HG03571 (cell line): ENCODE results near the gene FANK1.
"Not testable (repeated sequence)": the region's sequence is repeated elsewhere in the genome, so short reads cannot be mapped to it uniquely, and the experiment has no call there.

ENCODE experiments used
- ATAC-seq: cut with Tn5 transposase; IDR thresholded peaks from one replicate; pipeline ENCODE4 v1.9.1; 2021; ENCODE audit not compliant: unreplicated experiment

The FANK1 gene

GRCh38 chr10:125889441-125889840 lies 6.9 kb upstream of the FANK1 start:
- ATAC-seq, result not testable (repeated sequence)

GRCh38 chr10:125892402-125892801 lies 4.0 kb upstream of the FANK1 start:
- ATAC-seq, result not testable (repeated sequence)

- ATAC-seq, result not testable (repeated sequence)
These were observed 2.2 kb upstream of the FANK1 start for GRCh38 chr10:125894176-125894575.

- peak; percentile 50 for ATAC-seq
These were observed 955 bp upstream of the FANK1 start for GRCh38 chr10:125895130-125896087.

GRCh38 chr10:125897317-125897716 lies 953 bp downstream of the FANK1 start:
- not testable (repeated sequence) for ATAC-seq

GRCh38 chr10:125900963-125901362 lies 4.6 kb downstream of the FANK1 start:
- ATAC-seq, result not testable (repeated sequence)

- ATAC-seq, result not testable (repeated sequence)
These were observed 6.8 kb downstream of the FANK1 start for GRCh38 chr10:125903135-125903640.

- ATAC-seq, result not testable (repeated sequence)
These were observed 9.0 kb downstream of the FANK1 start for GRCh38 chr10:125905069-125905994.

- not testable (repeated sequence) for ATAC-seq
These were observed 11.2 kb downstream of the FANK1 start for GRCh38 chr10:125907598-125907997.

GRCh38 chr10:125908813-125909212 lies 12.4 kb downstream of the FANK1 start:
- not testable (repeated sequence) for ATAC-seq

GRCh38 chr10:125909491-125909890 lies 13.1 kb downstream of the FANK1 start:
- ATAC-seq, result not testable (repeated sequence)

- ATAC-seq, result no peak
These were observed 14.8 kb downstream of the FANK1 start for GRCh38 chr10:125911145-125911544.

- ATAC-seq, result no peak
These were observed 15.6 kb downstream of the FANK1 start for GRCh38 chr10:125911990-125912389.

GRCh38 chr10:125913277-125913676 lies 16.9 kb downstream of the FANK1 start:
- not testable (repeated sequence) for ATAC-seq

GRCh38 chr10:125916977-125917376 lies 20.6 kb downstream of the FANK1 start:
- ATAC-seq, result no peak

GRCh38 chr10:125917704-125918361 lies 21.5 kb downstream of the FANK1 start:
- ATAC-seq, result not testable (repeated sequence)

GRCh38 chr10:125921643-125922306 lies 25.4 kb downstream of the FANK1 start:
- not testable (repeated sequence) for ATAC-seq

- no peak for ATAC-seq
These were observed 29.0 kb downstream of the FANK1 start for GRCh38 chr10:125925262-125925834.

GRCh38 chr10:125926247-125926646 lies 29.9 kb downstream of the FANK1 start:
- ATAC-seq, result no peak

- not testable (repeated sequence) for ATAC-seq
These were observed 30.9 kb downstream of the FANK1 start for GRCh38 chr10:125927265-125927664.
